ENCODE data around the gene NR1H3.
A peak's percentile ranks its signal among the peaks of the same experiment; 100 is the strongest.

GRCh38 chr11:47269002-47269828, 11.4 kb downstream of the NR1H3 start:
- TF ChIP-seq, protein P1, sequence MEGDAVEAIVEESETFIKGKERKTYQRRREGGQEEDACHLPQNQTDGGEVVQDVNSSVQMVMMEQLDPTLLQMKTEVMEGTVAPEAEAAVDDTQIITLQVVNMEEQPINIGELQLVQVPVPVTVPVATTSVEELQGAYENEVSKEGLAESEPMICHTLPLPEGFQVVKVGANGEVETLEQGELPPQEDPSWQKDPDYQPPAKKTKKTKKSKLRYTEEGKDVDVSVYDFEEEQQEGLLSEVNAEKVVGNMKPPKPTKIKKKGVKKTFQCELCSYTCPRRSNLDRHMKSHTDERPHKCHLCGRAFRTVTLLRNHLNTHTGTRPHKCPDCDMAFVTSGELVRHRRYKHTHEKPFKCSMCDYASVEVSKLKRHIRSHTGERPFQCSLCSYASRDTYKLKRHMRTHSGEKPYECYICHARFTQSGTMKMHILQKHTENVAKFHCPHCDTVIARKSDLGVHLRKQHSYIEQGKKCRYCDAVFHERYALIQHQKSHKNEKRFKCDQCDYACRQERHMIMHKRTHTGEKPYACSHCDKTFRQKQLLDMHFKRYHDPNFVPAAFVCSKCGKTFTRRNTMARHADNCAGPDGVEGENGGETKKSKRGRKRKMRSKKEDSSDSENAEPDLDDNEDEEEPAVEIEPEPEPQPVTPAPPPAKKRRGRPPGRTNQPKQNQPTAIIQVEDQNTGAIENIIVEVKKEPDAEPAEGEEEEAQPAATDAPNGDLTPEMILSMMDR (IDR thresholded peaks at IDR 0.05), result peak in 5 of 6 experiments; percentile 19 to 35 (median 31)
- peak in 1 of 2 donors; percentile 30 for TF ChIP-seq POLR2A (IDR thresholded peaks at IDR 0.05)

Measured in Peyer's patch (tissue), 4 donors.